ENCODE data around the gene CCDC88C. TPM values are rescaled to one million over a fixed set of nuclear protein-coding genes. Genes with fewer than 3 reads are reported as not detected.

Gene CCDC88C
- total RNA-seq, 1 donor, result 0.36 TPM

- Histone ChIP-seq H3K36me3 (ENCODE audit: insufficient read depth, low read length) (no peaks in the 10 kb centered on the region), H4K20me1 (ENCODE audit: insufficient read depth, low read length) (no peaks in the 10 kb centered on the region), H3K27ac (ENCODE audit: low read depth, low read length) (no peak overlapping the region), H3K79me2 (ENCODE audit: insufficient read depth, low read length) (no peaks in the 10 kb centered on the region), H3K4me3 (ENCODE audit: insufficient read depth, low read length) (no peak overlapping the region), H3K9me3 (ENCODE audit: low read depth, low read length) (no peaks in the 10 kb centered on the region), H3K4me1 (ENCODE audit: insufficient read depth, low read length) (no peaks in the 10 kb centered on the region), H3K27me3 (ENCODE audit: insufficient read depth, low read length) (peaks cover 10% of the 10 kb centered on the region), H2AFZ (ENCODE audit: low read length) (no peak overlapping the region), H3K4me2 (ENCODE audit: insufficient read depth, low read length) (no peak overlapping the region)
- no peak for TF ChIP-seq CTCF (IDR thresholded peaks at IDR 0.05; ENCODE audit: extremely low read depth, low read depth, low read length)
- peak; percentile 18 for DNase-seq (ENCODE audit: insufficient read length, low spot score, missing footprints)
These were observed 50.9 kb downstream of the CCDC88C start for GRCh38 chr14:91366749-91367148.

- Histone ChIP-seq H3K4me1 (ENCODE audit: insufficient read depth, low read length) (no peaks in the 10 kb centered on the region), H3K4me2 (ENCODE audit: insufficient read depth, low read length) (no peak overlapping the region), H3K36me3 (ENCODE audit: insufficient read depth, low read length) (no peaks in the 10 kb centered on the region), H3K27me3 (ENCODE audit: insufficient read depth, low read length) (peaks cover 10% of the 10 kb centered on the region), H3K9me3 (ENCODE audit: low read depth, low read length) (no peaks in the 10 kb centered on the region), H3K27ac (ENCODE audit: low read depth, low read length) (no peak overlapping the region), H3K79me2 (ENCODE audit: insufficient read depth, low read length) (no peaks in the 10 kb centered on the region), H4K20me1 (ENCODE audit: insufficient read depth, low read length) (no peaks in the 10 kb centered on the region), H2AFZ (ENCODE audit: low read length) (no peak overlapping the region), H3K4me3 (ENCODE audit: insufficient read depth, low read length) (no peak overlapping the region)
- peak; percentile 59 for DNase-seq (ENCODE audit: insufficient read length, low spot score, missing footprints)
- TF ChIP-seq CTCF (IDR thresholded peaks at IDR 0.05; ENCODE audit: extremely low read depth, low read depth, low read length), result no peak
These were observed 52.1 kb downstream of the CCDC88C start for GRCh38 chr14:91365552-91365951.

GRCh38 chr14:91364524-91365270 is 52.9 kb downstream of the CCDC88C start:
- DNase-seq (ENCODE audit: insufficient read length, low spot score, missing footprints), result peak; percentile 61
- no peak overlapping the region for H3K4me3 ChIP-seq (ENCODE audit: insufficient read depth, low read length)
- no peak for TF ChIP-seq CTCF (IDR thresholded peaks at IDR 0.05; ENCODE audit: extremely low read depth, low read depth, low read length)
- no peaks in the 10 kb centered on the region for H3K79me2 ChIP-seq (ENCODE audit: insufficient read depth, low read length)
- H2AFZ ChIP-seq (ENCODE audit: low read length), result no peak overlapping the region
- no peaks in the 10 kb centered on the region for H3K9me3 ChIP-seq (ENCODE audit: low read depth, low read length)
- H3K27ac ChIP-seq (ENCODE audit: low read depth, low read length), result no peak overlapping the region
- no peak overlapping the region for H3K4me2 ChIP-seq (ENCODE audit: insufficient read depth, low read length)
- H4K20me1 ChIP-seq (ENCODE audit: insufficient read depth, low read length), result no peaks in the 10 kb centered on the region
- no peaks in the 10 kb centered on the region for H3K4me1 ChIP-seq (ENCODE audit: insufficient read depth, low read length)
- peaks cover 5% of the 10 kb centered on the region for H3K27me3 ChIP-seq (ENCODE audit: insufficient read depth, low read length)
- no peaks in the 10 kb centered on the region for H3K36me3 ChIP-seq (ENCODE audit: insufficient read depth, low read length)

- TF ChIP-seq CTCF (IDR thresholded peaks at IDR 0.05; ENCODE audit: extremely low read depth, low read depth, low read length), result no peak
- H3K27ac ChIP-seq (ENCODE audit: low read depth, low read length), result no peak overlapping the region
- no peaks in the 10 kb centered on the region for H4K20me1 ChIP-seq (ENCODE audit: insufficient read depth, low read length)
- H3K79me2 ChIP-seq (ENCODE audit: insufficient read depth, low read length), result no peaks in the 10 kb centered on the region
- H2AFZ ChIP-seq (ENCODE audit: low read length), result no peak overlapping the region
- peak; percentile 46 for DNase-seq (ENCODE audit: insufficient read length, low spot score, missing footprints)
- no peak overlapping the region for H3K4me2 ChIP-seq (ENCODE audit: insufficient read depth, low read length)
- peaks cover 5% of the 10 kb centered on the region for H3K27me3 ChIP-seq (ENCODE audit: insufficient read depth, low read length)
- H3K36me3 ChIP-seq (ENCODE audit: insufficient read depth, low read length), result no peaks in the 10 kb centered on the region
- H3K4me3 ChIP-seq (ENCODE audit: insufficient read depth, low read length), result no peak overlapping the region
- no peaks in the 10 kb centered on the region for H3K9me3 ChIP-seq (ENCODE audit: low read depth, low read length)
- no peaks in the 10 kb centered on the region for H3K4me1 ChIP-seq (ENCODE audit: insufficient read depth, low read length)
These were observed 53.7 kb downstream of the CCDC88C start for GRCh38 chr14:91363776-91364523.

Data from osteoblast (primary cell).